Liver (tissue), 9 donors: ENCODE data around the gene PIEZO2. TPM values are rescaled to one million over a fixed set of nuclear protein-coding genes. Genes with fewer than 3 reads are reported as not detected.

Source experiments
- DNase-seq: peaks from one replicate; pipeline ENCODE4 v3.0.0-alpha.2; 2017; ENCODE audit warnings: low spot score
- H3K27ac ChIP-seq, 2 donors: one replicate each; pipeline ENCODE4 v1.7.0; 2013; ENCODE audit warnings: inconsistent platforms in 2 of 2, low read length in 2 of 2, control low read depth in 1 of 2, low read depth in 1 of 2, mild to moderate bottlenecking in 1 of 2
- H3K27me3 ChIP-seq, 4 donors: one replicate each; pipeline versions ENCODE4 v1.6.1 to v1.7.0; 2013; ENCODE audit warnings: low read length in 3 of 4, inconsistent platforms in 1 of 4, mild to moderate bottlenecking in 1 of 4, moderate library complexity in 1 of 4; ENCODE audit not compliant: control insufficient read depth in 4 of 4, insufficient read depth in 4 of 4
- H3K36me3 ChIP-seq, 4 donors: one replicate each; pipeline versions ENCODE4 v1.6.1 to v1.7.0; 2013; ENCODE audit warnings: low read length in 3 of 4, mild to moderate bottlenecking in 3 of 4, low read depth in 1 of 4, moderate library complexity in 1 of 4; ENCODE audit not compliant: control insufficient read depth in 4 of 4, insufficient read depth in 3 of 4
- H3K4me1 ChIP-seq, 4 donors: one replicate each; pipeline versions ENCODE4 v1.6.1 to v1.7.0; 2013; ENCODE audit warnings: low read length in 3 of 4, mild to moderate bottlenecking in 3 of 4, moderate library complexity in 1 of 4; ENCODE audit not compliant: control insufficient read depth in 4 of 4, insufficient read depth in 4 of 4
- H3K4me3 ChIP-seq, 3 donors: one replicate each; pipeline versions ENCODE4 v1.6.1 to v1.7.0; 2013; ENCODE audit warnings: low read length in 3 of 3, control low read depth in 1 of 3, low read depth in 1 of 3, mild to moderate bottlenecking in 1 of 3
- H3K9ac ChIP-seq, 2 donors: one replicate each; pipeline ENCODE4 v1.7.0; 2013; ENCODE audit warnings: low read length in 2 of 2, mild to moderate bottlenecking in 2 of 2, moderate library complexity in 2 of 2, control low read depth in 1 of 2, low read depth in 1 of 2
- H3K9me3 ChIP-seq, 4 donors: one replicate each; pipeline versions ENCODE4 v1.6.1 to v1.7.0; 2013; ENCODE audit warnings: low read length in 3 of 4; ENCODE audit not compliant: control insufficient read depth in 4 of 4
- EGR1 ChIP-seq, 2 donors: IDR thresholded peaks; 2 replicates each; pipeline ENCODE4 v1.6.1; 2016 to 2018; ENCODE audit warnings: antibody characterized with exemption in 2 of 2, low read depth in 2 of 2
- FOXA1 ChIP-seq: IDR thresholded peaks from 2 replicates; pipeline ENCODE4 v1.6.1; 2016; ENCODE audit warnings: antibody characterized with exemption
- FOXA2 ChIP-seq: IDR thresholded peaks from 2 replicates; pipeline ENCODE4 v1.6.1; 2016; ENCODE audit warnings: antibody characterized with exemption
- GABPA ChIP-seq, 2 donors: IDR thresholded peaks in 1 of 2; conservative IDR thresholded peaks in 1 of 2; 2 replicates each; pipeline ENCODE4 v1.6.1; 2016; ENCODE audit warnings: antibody characterized with exemption in 2 of 2, mild to moderate bottlenecking in 1 of 2, moderate library complexity in 1 of 2
- HNF4A ChIP-seq, 2 donors: conservative IDR thresholded peaks; 2 replicates each; pipeline ENCODE4 v1.6.1; 2016; ENCODE audit warnings: antibody characterized with exemption in 2 of 2, mild to moderate bottlenecking in 2 of 2
- HNF4G ChIP-seq: IDR thresholded peaks from 2 replicates; pipeline ENCODE4 v1.6.1; 2016; ENCODE audit warnings: antibody characterized with exemption
- JUND ChIP-seq, 2 donors: IDR thresholded peaks; 2 replicates each; pipeline ENCODE4 v1.6.1; 2016; ENCODE audit warnings: antibody characterized with exemption in 2 of 2
- NR2F2 ChIP-seq: IDR thresholded peaks from 2 replicates; pipeline ENCODE4 v1.6.1; 2016; ENCODE audit warnings: antibody characterized with exemption
- RXRA ChIP-seq, 2 donors: IDR thresholded peaks; 2 replicates each; pipeline ENCODE4 v1.6.1; 2017 to 2018; ENCODE audit warnings: antibody characterized with exemption in 2 of 2, mild to moderate bottlenecking in 1 of 2
- SP1 ChIP-seq: IDR thresholded peaks from 2 replicates; pipeline ENCODE4 v1.6.1; 2018; ENCODE audit warnings: antibody characterized with exemption, mild to moderate bottlenecking
- TAF1 ChIP-seq: conservative IDR thresholded peaks from 2 replicates; pipeline ENCODE4 v1.6.1; 2016; ENCODE audit warnings: antibody characterized with exemption, mild to moderate bottlenecking
- YY1 ChIP-seq: IDR thresholded peaks from 2 replicates; pipeline ENCODE4 v1.6.1; 2016; ENCODE audit warnings: antibody characterized with exemption, mild to moderate bottlenecking
- WGBS: extraction: QIAGEN DNeasy Blood & Tissue Kit; methylation state at CpG from one replicate; pipeline ENCODE4 v1.1.7; 2013; 5-methylcytosine and 5-hydroxymethylcytosine counted together
- polyA plus RNA-seq, 2 donors: library from polyadenylated mRNA; stranded (reverse) in 1 of 2; unstranded in 1 of 2; fragments of 200-250 nt in 1 of 2; fragments of >200 nt in 1 of 2; fragmentation: Nextera tagmentation in 1 of 2; extraction: Ambion mirVana in 1 of 2; gene quantifications; one replicate each; pipeline versions ENCODE4 v1.2.1 to v1.2.3, GENCODE V29; 2013 to 2015
- total RNA-seq, 2 donors: library from RNA; depleted of rRNA; stranded (reverse); fragments of >200 nt; gene quantifications; one replicate each; pipeline ENCODE4 v1.2.3, GENCODE V29; 2014
- TF ChIP-seq, protein P1 (sequence below): IDR thresholded peaks from 2 replicates; pipeline ENCODE4 v1.6.1; 2016; ENCODE audit warnings: antibody characterized with exemption, mild to moderate bottlenecking
- TF ChIP-seq, protein P2 (sequence below): fragments of 150-350 bp; IDR thresholded peaks from 2 replicates; pipeline ENCODE4 v1.5.1; 2017; ENCODE audit warnings: improper control_type of control experiment, low read depth, low read length; ENCODE audit not compliant: missing input control
- TF ChIP-seq, protein P3 (sequence below): IDR thresholded peaks from 2 replicates; pipeline ENCODE4 v1.6.1; 2016; ENCODE audit warnings: antibody characterized with exemption
- TF ChIP-seq, protein P4 (sequence below): IDR thresholded peaks from 2 replicates; pipeline ENCODE4 v1.6.1; 2016; ENCODE audit warnings: antibody characterized with exemption
- TF ChIP-seq, protein P5 (sequence below): IDR thresholded peaks from 2 replicates; pipeline ENCODE4 v1.6.1; 2016; ENCODE audit warnings: antibody characterized with exemption
- donor health status: healthy.
- donor health status: healthy.
- donor health status: healthy.
- donor health status: healthy.
- donor health status: healthy.

PIEZO2 gene
- total and polyA plus RNA-seq, 4 donors = 1.1 to 12.3 (median 4.8) TPM

DNA sequence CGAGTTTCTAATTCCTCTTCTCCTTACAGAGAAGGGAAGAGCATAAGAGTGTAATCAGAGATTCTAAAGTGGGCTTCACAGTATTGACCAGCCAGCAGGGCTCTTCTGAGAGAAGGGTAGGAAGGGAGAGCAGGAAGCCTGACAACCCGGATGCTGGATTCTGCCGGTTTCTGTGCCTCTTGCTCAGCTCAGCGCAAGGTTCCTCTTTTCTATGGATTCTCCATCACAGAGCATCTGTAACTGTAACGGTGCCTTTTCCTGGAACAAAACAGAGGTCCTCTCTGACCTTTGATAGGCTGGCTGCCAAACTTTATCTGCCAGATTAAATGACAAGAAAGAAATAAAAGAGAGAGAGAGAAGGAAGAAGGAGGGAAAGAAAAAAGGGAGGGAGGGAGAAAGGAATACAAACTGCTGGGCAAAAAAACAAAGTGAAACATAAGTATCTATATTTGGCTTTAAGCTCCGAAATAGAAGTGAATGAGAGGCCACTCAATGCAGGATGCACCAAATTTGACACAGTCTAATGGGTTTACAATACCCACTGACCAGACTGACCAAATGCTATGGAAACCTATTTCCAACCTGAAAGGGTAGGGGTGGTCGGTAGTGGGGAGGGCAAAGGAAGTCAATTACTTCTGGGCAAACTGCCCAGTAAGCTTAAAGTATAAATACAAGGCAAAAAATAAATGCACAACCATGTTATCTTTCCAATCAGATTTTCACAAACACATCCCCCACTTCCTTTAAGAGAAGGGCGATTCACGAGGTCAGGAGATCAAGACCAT lies 59.2 kb downstream of the PIEZO2 start:
- 52% methylated on average over 9 of the region's 9 CpGs for WGBS
- Histone ChIP-seq H3K36me3 (no peaks in the 10 kb centered on the region), H3K27me3 (no peaks in the 10 kb centered on the region), H3K27ac (no peak overlapping the region), H3K4me3 (no peak overlapping the region), H3K4me1 (no peaks in the 10 kb centered on the region), H3K9ac (peak overlapping the region in 1 of 2 donors; percentile 28), H3K9me3 (no peaks in the 10 kb centered on the region)
- TF ChIP-seq RXRA (IDR thresholded peaks at IDR 0.05) = no peak
- TF ChIP-seq NR2F2 = peak; percentile 44
- no peak for TF ChIP-seq HNF4G
- TF ChIP-seq, protein P1, sequence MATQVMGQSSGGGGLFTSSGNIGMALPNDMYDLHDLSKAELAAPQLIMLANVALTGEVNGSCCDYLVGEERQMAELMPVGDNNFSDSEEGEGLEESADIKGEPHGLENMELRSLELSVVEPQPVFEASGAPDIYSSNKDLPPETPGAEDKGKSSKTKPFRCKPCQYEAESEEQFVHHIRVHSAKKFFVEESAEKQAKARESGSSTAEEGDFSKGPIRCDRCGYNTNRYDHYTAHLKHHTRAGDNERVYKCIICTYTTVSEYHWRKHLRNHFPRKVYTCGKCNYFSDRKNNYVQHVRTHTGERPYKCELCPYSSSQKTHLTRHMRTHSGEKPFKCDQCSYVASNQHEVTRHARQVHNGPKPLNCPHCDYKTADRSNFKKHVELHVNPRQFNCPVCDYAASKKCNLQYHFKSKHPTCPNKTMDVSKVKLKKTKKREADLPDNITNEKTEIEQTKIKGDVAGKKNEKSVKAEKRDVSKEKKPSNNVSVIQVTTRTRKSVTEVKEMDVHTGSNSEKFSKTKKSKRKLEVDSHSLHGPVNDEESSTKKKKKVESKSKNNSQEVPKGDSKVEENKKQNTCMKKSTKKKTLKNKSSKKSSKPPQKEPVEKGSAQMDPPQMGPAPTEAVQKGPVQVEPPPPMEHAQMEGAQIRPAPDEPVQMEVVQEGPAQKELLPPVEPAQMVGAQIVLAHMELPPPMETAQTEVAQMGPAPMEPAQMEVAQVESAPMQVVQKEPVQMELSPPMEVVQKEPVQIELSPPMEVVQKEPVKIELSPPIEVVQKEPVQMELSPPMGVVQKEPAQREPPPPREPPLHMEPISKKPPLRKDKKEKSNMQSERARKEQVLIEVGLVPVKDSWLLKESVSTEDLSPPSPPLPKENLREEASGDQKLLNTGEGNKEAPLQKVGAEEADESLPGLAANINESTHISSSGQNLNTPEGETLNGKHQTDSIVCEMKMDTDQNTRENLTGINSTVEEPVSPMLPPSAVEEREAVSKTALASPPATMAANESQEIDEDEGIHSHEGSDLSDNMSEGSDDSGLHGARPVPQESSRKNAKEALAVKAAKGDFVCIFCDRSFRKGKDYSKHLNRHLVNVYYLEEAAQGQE = no peak
- TF ChIP-seq TAF1 = no peak
- no peak for DNase-seq

DNA sequence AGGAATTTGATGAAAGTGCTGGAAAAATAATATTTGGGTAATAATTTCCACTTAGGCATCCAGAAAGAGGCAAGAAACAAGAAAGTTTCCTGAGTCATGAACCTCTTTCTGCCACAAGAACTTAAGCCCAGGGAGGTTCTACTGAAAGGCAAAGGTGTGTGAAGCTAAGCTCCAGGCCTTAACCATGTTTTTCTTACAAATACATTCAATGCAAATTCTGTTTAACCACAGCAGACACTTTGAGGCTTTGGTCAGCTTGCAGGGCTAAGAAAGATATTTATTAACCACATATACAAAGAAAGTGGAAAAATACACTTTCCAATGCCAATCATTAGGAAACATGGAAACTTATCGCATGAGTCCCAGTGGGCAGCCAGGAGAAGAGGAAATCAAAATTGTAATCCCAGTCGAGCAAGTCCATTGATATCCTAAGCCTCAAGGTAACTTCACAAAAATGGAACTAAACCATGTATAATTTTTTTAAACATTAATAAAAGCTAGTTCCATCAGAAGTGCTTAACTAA lies 68.3 kb downstream of the PIEZO2 start:
- no peak overlapping the region for H3K4me3 ChIP-seq
- no peak for DNase-seq
- no peak overlapping the region for H3K9ac ChIP-seq
- peaks cover 0 to 1% (median 0%) of the 10 kb centered on the region in 4 donors for H3K4me1 ChIP-seq
- H3K27me3 ChIP-seq = no peaks in the 10 kb centered on the region
- H3K9me3 ChIP-seq = no peaks in the 10 kb centered on the region
- 92% methylated on average over 2 of the region's 2 CpGs for WGBS
- TF ChIP-seq GABPA (IDR thresholded peaks at IDR 0.05 in 1 of 2, conservative IDR thresholded peaks at IDR 0.05 in 1 of 2) (no peak), SP1 (no peak), FOXA2 (no peak), JUND (IDR thresholded peaks at IDR 0.05) (no peak), HNF4A (conservative IDR thresholded peaks at IDR 0.05) (no peak), HNF4G (no peak), YY1 (no peak), EGR1 (IDR thresholded peaks at IDR 0.05; ENCODE audit: low read depth in 2 of 2) (no peak), TAF1 (no peak), NR2F2 (no peak), FOXA1 (no peak)
- TF ChIP-seq, protein P1 = no peak
- TF ChIP-seq, protein P2, sequence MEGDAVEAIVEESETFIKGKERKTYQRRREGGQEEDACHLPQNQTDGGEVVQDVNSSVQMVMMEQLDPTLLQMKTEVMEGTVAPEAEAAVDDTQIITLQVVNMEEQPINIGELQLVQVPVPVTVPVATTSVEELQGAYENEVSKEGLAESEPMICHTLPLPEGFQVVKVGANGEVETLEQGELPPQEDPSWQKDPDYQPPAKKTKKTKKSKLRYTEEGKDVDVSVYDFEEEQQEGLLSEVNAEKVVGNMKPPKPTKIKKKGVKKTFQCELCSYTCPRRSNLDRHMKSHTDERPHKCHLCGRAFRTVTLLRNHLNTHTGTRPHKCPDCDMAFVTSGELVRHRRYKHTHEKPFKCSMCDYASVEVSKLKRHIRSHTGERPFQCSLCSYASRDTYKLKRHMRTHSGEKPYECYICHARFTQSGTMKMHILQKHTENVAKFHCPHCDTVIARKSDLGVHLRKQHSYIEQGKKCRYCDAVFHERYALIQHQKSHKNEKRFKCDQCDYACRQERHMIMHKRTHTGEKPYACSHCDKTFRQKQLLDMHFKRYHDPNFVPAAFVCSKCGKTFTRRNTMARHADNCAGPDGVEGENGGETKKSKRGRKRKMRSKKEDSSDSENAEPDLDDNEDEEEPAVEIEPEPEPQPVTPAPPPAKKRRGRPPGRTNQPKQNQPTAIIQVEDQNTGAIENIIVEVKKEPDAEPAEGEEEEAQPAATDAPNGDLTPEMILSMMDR = no peak
- TF ChIP-seq, protein P3, sequence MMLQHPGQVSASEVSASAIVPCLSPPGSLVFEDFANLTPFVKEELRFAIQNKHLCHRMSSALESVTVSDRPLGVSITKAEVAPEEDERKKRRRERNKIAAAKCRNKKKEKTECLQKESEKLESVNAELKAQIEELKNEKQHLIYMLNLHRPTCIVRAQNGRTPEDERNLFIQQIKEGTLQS = no peak
- TF ChIP-seq, protein P4, sequence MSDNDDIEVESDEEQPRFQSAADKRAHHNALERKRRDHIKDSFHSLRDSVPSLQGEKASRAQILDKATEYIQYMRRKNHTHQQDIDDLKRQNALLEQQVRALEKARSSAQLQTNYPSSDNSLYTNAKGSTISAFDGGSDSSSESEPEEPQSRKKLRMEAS = no peak
- TF ChIP-seq, protein P5, sequence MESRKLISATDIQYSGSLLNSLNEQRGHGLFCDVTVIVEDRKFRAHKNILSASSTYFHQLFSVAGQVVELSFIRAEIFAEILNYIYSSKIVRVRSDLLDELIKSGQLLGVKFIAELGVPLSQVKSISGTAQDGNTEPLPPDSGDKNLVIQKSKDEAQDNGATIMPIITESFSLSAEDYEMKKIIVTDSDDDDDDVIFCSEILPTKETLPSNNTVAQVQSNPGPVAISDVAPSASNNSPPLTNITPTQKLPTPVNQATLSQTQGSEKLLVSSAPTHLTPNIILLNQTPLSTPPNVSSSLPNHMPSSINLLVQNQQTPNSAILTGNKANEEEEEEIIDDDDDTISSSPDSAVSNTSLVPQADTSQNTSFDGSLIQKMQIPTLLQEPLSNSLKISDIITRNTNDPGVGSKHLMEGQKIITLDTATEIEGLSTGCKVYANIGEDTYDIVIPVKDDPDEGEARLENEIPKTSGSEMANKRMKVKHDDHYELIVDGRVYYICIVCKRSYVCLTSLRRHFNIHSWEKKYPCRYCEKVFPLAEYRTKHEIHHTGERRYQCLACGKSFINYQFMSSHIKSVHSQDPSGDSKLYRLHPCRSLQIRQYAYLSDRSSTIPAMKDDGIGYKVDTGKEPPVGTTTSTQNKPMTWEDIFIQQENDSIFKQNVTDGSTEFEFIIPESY = no peak
- H3K36me3 ChIP-seq = no peaks in the 10 kb centered on the region
- no peak overlapping the region for H3K27ac ChIP-seq
